Endothelial cell of hepatic sinusoid (primary cell): ENCODE results near the gene SIRT2.
"Not testable (repeated sequence)": the region's sequence is repeated elsewhere in the genome, so short reads cannot be mapped to it uniquely, and the experiment has no call there.

Experiments used
- in situ Hi-C: cut with HindIII; loops from 2 replicates; pipeline ENCODE4 v1.10.0; 2017; ENCODE audit warnings: low sequenced_read_pairs

The SIRT2 gene

DNA sequence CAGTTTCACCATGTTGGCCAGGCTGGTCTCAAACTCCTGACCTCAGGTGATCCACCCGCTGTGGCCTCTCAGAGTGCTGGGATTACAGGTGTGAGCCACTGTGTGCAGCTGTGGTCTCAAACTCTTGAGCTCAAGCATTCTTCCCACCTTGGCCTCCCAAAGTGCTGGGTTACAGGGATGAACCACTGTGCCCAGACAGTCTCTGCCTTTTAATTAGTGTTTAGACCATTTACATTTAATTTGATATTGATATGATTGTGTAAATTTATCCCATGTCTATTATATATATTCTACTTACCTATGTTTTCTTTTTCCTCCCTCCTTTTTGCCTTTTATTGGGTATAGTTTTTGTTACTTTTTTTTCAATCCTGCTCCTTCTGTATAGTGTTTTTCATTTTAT lies 2.3 kb upstream of the SIRT2 start:
- in situ Hi-C loops: loop anchor here (25.0 kb wide), 1 partner anchor 139 kb away; the partner anchor contains the start of gene LGALS7

GRCh38 chr19:38900743-38901190 lies 1.3 kb upstream of the SIRT2 start:
- in situ Hi-C loops: loop anchor here (25.0 kb wide), 1 partner anchor 138 kb away; the partner anchor contains the start of gene LGALS7

- in situ Hi-C loops: loop anchor here (25.0 kb wide), 1 partner anchor 138 kb away; the partner anchor contains the start of gene LGALS7
Observed at GRCh38 chr19:38900202-38900629, 798 bp upstream of the SIRT2 start.

GRCh38 chr19:38898788-38899446 lies 501 bp downstream of the SIRT2 start:
- in situ Hi-C loops: no loop called here

- in situ Hi-C loops: no loop called here
Observed at GRCh38 chr19:38894968-38895367, 4.5 kb downstream of the SIRT2 start.

DNA sequence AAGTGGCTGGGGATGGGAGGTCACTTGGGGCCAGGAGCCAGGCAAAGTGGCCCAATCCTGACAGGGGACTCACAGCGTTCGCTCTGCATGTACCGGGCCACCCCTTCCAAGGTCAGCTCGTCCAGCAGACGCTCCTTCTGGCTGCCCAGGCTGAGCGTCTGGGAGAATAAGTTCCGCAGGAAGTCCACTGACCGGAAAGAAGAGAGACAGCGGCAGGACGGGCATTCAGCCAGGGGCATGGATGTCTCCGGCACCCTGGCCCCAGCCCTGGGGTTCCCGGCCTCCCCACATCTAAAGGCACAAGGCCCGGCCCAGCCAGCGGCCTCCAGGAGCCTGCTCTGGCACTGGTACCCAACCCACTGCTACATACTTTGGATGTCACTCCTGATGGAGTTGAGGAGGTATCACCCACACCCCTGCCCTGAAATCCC lies 6.1 kb downstream of the SIRT2 start:
- in situ Hi-C loops: no loop called here

DNA sequence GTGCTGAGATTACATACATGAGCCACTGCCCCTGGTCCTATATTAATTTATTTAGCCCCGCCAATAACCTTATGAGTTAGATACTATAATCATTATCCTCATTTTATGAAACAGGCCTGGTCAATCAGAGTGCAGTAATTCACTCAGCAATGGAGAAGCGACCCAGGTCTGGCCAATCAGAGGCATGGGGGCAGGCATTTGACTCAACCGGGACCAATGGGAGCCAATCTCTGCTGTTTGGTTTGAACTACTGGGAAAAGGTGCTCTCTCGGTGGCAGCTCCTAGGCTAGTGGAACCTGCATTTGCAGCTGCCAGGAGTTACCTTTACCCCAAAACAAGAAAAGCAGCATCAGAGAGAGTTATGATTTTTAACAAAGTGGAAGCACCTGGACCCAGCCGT lies 6.6 kb downstream of the SIRT2 start:
- in situ Hi-C loops: no loop called here

DNA sequence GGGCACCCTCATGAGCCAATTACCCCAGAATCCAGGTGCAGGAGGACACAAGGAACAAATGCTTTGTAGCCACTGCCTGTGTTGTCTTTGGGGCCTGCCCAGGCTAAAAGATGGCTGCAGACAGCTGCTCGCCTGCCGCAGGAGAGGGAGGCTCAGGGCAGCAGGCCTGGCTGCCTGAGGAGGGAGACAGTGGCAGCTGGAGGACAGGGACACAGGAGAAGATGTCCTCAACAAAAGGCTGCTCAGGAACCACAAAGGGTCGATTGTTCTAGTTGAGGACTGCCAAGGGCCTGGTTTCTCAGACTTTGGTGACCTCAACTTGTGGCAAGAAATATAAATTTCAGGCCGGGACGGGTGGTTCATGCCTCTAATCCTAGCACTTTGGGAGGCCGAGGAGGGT lies 7.6 kb downstream of the SIRT2 start:
- in situ Hi-C loops: no loop called here

- in situ Hi-C loops: no loop called here
Observed at GRCh38 chr19:38890686-38891085, 8.7 kb downstream of the SIRT2 start.

DNA sequence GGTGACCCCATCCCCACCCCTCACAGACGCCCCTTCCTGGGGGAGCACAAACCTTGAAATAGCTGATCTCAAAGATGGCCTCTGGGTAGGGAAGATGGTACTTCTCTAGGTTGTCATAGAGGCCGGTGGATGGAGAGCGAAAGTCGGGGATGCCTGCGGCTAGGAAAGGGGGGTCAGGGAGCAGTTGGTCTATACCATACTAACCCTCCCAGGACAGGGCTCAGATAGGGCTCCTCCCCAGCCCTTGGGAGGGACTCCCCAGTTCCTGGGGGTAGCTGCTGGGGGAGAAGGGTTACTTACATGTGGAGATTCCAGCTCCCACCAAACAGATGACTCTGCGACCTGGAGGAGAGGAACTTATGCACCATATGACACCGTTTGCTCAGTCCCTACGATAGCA lies 9.6 kb downstream of the SIRT2 start:
- in situ Hi-C loops: no loop called here

DNA sequence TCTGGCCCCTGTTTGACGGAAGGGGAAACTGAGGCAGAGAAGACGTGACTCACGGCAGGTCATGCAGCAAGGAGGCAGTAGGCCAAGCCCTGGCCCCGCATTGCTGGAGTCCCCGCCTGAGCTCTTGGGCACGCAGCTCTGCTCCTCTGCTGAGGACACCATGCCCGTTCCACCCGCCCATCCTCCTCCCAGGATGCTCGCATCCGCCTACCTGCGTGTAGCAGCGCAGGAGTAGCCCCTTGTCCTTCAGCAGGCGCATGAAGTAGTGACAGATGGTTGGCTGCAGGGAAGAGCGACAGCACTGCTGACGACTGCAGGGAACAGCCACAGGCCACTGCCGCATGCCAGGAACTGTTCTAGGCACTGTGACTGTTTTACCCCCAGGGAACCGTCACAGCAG lies 10.5 kb downstream of the SIRT2 start:
- in situ Hi-C loops: no loop called here

DNA sequence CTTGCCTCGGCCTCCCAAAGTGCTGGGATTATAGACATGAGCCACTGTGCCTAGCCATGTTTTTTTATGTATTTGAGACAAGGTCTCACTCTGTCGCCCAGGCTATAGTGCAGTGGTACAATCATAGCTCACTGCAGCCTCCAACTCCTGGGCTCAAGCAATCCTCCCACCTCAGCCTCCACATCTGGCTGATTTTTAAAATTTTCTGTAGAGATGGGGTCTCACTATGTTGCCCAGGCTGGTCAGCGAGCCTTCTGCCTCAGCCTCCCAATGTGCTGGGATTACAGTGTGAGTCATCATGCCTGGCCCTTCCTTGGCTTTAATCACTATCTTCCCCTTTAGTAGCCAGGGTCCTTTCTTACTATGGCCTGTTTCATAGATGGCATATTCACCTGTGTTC lies 14.7 kb downstream of the SIRT2 start:
- in situ Hi-C loops: not testable (repeated sequence)

DNA sequence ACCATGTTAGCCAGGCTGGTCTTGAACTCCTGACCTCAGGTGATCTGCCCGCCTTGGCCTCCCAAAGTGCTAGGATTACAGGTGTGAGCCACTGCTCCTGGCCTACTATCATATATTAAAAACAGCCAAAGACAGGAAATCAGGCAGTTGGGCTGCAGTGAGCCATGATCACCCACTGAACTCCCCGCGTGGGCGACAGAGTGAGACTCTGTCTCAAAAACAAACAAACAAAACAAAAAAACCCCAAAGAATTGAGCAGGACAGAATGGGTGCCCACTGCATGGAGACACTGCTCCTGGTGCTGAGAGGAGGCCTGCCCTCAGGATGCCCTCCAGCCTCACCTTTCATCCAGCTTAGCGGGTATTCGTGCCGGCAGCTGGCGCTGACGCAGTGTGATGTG lies 16.1 kb downstream of the SIRT2 start:
- in situ Hi-C loops: no loop called here

- in situ Hi-C loops: no loop called here
Observed at GRCh38 chr19:38880882-38881609, 18.4 kb downstream of the SIRT2 start.

GRCh38 chr19:38880076-38880881 lies 19.1 kb downstream of the SIRT2 start:
- in situ Hi-C loops: no loop called here

- in situ Hi-C loops: no loop called here
Observed at GRCh38 chr19:38879400-38879751, 20.0 kb downstream of the SIRT2 start.

DNA sequence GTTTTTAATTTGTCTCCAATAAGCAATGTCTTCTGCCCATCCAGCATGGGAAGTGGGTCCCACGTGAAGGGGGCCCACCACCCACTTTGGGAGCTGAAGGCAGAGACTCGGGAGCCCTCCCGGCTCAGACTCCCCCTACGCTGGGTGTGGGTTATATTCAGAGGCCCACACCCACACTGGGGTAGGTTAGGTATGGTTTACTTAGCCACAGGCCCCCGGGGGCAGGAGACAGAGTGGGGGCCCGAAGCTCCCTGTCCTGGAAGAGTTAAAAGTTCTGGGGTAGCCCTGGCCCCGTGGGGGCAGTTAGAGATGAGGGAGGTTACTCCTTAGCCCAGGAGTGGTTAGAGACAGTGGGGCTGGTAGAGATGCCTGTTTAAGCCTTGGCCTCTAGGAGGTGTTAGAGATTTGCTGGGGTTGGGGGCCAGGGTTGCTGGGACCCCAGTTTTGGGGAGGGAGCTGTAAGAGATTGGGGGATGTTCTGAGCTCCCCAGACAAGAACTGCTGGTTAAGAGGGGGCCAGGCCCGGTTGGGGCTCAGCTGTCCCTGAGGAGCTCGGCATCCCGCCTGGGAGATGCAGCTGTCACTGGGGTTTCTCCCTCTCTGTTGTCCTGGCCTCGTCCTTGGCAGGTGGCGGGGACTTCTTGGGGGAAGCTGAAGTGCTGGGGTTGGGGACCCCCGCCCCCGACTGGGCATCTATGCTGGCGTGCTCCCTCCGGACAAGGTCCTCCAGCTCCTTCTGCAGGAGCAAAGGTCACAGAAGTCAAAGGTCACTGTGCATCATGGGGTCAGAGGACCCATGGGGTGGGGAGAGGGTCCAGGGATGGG lies 20.6 kb downstream of the SIRT2 start:
- in situ Hi-C loops: no loop called here

DNA sequence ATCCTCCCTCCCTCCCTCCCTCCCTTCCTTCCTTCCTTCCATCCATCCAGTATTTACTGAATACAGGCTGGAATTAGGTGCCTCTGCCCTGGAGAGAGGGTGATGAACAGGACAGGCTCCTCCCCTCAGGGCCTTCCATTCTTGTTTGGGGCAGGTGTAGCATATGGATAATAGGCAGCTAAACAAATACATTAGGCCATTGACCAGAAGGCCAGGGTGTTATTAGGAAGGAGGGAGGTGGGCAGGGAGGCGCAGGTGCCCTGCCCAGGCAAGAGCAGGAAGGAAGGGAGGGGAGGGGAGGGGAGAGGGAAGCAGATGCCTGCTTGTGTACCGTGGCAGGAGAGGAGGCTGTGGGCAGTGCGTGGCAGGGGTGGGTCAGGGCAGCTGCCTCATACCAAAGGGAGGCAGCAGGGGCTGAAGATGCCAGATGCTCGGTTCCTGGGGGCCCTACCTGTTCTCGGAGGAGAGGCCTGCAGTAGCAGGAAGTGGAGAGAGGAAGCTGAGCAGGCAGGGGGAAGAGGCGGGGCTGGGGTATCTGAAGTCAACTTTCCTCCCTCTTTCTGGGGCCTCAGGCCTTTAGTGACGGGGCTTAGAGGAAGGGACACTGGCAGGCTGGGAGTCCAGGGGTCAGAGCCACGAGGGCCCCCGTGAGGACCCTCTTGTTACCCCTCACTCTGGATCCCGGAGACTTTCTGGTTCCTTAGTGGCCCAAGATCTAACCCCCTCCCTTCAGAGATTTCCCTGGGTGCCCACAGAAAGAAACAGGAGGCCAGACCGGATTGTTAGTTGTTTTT lies 21.4 kb downstream of the SIRT2 start, which contains the start of gene RINL:
Gene RINL (minus strand): TSS at position 495 of the 794 bp plus-strand sequence. CDS start 1,533 bp downstream, outside the sequence.
- in situ Hi-C loops: no loop called here

GRCh38 chr19:38875656-38876395 lies 23.6 kb downstream of the SIRT2 start:
- in situ Hi-C loops: no loop called here
